HG03342 (cell line): ENCODE measurements around the gene RTN4R.
"Not testable (repeated sequence)": the region's sequence is repeated elsewhere in the genome, so short reads cannot be mapped to it uniquely, and the experiment has no call there.

Experiments used
- ATAC-seq: cut with Tn5 transposase; IDR thresholded peaks from one replicate; pipeline ENCODE4 v1.9.1; 2021; ENCODE audit warnings: mild to moderate bottlenecking, moderate library complexity; ENCODE audit not compliant: unreplicated experiment

RTN4R gene

DNA sequence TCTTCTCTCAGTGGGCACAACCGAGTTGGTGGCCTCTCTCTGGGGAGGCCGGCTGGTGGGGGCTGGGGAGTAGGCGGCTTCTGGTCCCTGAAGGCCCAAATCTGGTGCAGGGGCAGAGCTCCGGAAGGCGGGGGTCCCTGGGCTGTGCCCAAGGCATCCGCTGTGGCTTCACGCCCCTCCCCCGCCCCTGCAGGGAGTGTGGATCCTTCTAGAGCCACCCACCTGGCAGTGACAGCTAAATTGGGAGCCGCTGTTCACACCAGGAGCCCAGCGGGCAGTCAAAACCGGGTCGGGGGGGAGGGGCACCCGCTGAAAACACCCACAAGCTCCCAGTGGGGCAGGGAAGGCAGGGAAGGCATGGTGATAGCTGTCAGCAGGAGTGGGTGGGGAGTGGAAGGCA is 4.6 kb upstream of the RTN4R start:
- no peak for ATAC-seq

DNA sequence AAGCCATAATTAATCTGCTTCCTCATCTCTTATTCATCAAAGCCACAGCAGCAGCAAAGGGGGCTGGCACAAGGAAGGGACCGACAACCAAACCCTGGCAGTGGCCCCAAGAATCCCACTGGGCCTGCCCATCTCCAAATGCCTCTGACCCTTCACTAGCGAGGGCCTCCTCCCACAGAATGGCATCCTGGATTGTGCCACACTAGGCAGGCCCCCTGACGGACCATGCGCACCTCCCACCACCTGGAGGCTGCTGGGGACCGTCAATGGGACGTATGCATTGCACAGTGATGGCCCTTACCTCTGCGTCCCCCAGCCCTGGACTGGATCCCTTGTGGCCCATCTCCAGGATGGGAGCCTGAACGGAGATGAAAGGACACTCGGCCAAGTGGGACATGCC is 4.1 kb upstream of the RTN4R start:
- no peak for ATAC-seq

DNA sequence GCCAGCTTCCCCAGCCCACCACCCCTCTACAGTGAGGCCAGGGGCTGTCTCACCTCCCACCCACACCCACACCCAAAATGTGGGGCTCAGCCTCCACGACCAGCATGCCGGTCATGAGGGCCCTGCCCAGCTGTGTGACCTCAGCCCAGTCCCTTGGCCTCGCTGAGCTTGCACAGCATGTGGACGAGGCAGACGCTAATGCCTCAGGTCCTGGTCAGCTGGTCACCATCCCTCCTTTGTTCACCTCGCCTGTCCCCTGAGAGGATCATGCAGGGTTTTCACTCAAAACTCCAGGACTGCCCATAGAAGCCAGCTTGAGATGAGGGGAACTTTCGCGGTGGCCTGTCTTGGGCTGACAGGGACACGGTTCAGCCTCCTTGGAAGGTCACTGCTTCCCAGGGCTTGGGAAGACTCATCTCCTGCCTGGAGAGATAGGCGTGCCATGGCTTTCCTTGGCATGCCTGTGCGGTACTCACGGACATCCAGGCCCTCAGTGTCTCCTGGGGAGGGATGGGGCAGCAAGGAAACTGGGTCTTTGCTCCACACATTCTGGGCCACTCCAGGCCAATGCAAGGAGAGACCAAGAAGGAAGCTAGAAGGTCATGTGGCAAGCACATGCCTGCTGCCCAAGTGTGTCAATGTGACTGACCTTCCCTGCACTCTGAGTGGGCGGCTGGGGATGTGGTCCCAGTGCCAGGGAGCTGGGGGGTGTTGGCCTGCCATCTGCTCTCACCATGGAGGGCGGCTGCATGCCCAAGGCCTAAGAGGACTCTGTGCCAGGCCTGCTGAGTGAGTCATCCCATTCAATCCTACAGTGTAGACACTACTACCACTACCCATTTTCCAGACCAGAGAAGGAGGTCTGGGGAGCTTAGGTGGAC is 3.2 kb upstream of the RTN4R start:
- ATAC-seq: no peak

DNA sequence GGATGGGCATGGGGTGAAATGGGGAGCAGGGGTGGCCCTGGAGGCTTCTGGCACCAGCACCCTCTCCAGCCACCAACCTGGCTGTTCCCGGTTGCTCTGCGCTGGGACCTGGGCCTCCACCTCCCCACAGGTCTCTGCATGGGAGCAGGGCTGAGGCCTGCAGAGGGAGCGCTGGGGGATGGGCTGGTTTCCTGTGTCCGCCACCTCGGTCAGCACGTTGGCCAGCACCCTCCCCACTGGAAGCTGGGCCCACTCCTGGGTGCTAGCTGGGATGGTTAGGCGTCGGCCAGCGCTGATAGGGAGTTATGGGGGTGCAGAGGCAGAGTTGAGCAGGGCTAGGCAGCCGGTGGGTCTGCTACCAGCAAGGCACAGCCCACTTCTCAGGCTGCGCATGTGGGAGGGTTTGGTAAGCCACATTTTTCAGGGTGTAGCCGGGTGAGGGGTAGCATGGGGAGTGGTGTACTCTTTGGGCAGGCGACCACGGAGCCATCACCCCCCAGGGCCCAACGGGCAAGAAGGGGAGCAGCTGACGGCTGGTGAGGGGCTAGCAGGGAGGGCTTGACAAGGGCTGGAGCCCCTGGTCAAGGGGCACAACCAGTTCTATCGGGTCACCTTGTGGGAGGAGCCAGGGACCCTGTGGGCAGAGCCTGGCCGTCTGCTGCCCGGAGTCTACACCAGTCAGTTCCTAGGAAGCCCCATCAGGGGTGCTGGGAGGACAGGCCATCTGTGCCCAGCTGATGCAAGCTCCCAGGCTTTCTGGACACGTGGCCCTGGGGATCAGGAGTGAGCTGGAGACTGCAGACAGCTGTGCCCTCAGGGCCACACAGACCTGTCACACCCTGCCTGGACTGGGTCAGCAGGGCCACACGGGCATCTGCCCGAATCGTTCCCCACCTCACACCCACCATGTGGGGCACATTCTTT is 2.3 kb upstream of the RTN4R start:
- not testable (repeated sequence) for ATAC-seq

DNA sequence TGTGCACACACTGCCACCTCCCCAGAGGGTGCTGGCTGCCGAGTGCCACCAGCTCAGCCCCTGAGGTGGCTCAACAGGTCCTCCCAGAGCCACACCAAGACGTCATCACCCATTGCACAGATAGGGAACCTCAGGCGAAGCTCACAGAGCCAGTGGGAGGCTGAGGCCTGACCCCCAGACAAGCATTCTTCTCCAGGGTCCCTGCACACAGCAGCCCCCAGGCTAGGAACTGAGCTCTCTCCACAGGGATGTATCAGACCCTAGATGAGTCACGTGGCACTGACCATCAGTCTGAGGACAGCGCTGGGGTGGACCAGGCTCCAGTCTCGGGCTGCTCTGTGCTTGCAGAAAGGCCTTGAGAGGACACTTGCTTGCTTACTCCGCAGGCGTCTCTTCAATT is 1.6 kb upstream of the RTN4R start:
- not testable (repeated sequence) for ATAC-seq

DNA sequence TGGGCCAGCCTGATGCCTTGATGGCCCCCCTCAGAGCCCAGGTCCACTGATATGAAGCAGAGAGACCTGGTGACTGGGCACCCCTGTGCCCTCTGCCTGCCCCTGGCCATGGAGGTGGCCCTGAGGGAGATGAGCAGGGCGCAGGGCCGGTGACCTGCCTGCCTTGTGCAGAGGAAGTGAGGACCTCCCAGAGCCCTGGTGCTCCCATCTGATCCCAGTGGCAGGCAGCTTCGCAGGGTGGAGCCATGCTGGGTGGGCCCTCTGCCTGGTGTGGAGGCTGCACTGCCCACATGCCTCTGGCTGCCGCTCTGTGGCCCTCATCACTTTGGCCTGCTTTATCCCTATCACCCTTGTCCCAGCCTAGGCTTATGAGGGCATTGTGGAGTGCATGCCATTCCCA is 1.1 kb upstream of the RTN4R start:
- not testable (repeated sequence) for ATAC-seq

DNA sequence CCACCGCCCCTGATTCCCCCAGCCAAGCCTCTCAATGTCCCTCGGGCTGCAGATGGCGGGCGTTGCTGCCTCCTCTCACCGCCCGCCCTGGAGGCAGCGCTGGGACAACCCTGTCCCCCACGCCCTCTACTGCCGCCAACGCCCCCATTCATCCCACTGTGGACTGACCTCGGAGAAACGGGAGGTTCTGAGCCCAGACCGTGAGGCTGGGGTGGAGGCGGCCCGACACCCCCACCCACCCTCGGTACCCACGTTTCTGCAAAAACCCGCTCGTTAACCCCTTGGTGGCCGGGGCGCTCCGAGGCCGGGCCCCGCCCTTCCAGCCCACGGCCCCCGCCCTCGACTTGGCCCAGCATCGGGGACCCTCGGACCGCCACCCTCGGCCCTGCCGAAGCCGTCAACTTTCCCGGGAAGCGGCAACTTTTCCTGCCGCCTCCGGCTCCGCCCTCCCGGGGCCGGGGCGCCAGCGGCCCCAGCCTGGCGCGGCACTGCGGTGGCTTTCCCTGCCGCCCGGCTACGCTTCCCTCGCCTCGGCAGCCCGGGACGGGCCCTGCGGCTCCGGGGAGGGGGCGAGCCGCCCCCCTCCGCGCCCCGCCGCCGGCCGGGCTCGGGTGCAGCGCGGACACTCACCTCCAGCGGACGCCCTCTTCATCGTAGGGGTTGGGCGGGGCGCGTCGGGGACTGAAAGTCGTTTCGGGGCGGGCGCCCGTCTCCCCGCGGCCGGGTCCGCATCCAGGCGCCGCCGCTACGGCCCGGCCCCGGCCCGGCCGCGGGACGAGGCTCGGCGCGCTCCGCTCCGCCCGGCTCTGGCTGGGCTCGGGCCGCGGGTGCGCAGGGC is 458 bp downstream of the RTN4R start:
- peak; percentile 14 for ATAC-seq

DNA sequence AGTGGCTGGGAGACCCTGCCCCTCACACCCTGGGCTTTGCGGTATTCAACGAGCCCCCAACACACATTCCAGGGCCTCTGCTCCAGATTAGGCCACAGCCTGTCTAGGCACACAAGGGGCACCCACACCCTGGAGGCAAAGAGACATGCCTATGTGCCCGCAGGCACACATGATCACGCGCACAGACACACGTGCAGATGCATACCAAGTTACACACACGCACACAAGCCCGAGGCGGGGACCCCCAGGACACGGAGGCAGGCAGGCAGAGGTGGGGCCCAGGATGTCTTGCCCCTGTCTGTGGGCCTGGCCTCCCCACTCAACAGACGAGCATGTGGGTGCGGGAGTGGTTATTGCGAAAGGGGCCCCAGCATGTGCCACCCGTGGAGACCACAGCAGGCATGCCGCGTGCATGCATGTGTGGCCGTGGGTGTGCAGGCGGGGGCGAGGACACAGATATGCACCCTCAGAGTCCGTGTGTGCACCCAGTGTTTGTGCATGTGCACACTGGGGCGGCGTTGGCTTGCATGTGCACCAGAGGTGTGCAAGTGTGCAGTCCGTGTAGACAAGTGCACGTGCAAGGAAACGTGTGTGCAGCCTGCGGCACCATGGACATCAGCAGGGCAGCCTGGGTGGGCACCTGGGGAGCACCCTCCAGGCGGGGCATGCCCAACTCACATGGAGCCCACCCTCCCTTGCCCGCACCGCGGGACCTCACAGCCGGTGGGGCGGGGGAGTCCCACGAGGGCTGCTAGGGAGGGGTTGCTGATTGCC is 1.3 kb downstream of the RTN4R start:
- ATAC-seq: not testable (repeated sequence)

DNA sequence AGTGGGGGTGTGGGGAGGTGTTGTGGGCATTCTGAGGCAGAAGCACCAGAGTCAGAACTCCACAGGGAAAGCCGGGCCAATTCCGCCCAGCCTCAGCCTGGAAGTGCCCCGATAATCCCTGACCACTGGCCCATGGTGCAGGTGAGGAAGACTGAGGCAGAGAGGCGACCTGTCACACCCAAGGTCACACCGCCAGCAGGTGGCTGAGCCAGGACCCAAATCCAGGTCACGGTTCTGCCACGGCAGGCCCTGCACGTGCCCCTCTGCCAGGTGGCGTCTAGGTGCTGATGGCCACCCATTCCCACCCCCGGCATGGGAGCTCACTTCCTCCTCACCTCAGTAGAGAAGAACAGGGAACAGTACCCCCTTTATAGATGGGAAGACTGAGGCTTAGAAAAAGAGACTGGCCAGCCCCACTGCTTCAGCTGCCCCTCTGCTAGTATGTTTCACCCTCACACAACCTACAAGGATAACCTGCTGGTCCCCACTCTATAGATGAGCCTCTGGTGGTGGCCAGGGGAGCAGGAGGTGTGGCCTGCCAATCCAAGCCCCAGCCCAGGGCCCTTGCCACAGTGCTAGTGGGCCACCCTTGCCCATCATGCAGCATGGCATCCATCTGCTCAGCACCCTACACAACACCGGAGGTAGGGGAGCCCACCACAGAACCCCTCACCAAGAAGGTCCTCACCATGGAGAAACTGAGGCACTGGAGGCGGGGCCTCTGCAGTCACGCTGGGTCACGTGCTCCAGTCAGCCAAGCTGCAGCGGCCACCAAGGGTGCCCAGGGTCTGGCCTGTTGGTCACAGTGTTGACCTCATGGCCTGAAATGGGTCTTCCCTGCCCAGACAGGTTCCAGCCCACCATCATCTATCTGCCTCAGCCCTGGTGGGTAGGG is 2.1 kb downstream of the RTN4R start:
- ATAC-seq: not testable (repeated sequence)

DNA sequence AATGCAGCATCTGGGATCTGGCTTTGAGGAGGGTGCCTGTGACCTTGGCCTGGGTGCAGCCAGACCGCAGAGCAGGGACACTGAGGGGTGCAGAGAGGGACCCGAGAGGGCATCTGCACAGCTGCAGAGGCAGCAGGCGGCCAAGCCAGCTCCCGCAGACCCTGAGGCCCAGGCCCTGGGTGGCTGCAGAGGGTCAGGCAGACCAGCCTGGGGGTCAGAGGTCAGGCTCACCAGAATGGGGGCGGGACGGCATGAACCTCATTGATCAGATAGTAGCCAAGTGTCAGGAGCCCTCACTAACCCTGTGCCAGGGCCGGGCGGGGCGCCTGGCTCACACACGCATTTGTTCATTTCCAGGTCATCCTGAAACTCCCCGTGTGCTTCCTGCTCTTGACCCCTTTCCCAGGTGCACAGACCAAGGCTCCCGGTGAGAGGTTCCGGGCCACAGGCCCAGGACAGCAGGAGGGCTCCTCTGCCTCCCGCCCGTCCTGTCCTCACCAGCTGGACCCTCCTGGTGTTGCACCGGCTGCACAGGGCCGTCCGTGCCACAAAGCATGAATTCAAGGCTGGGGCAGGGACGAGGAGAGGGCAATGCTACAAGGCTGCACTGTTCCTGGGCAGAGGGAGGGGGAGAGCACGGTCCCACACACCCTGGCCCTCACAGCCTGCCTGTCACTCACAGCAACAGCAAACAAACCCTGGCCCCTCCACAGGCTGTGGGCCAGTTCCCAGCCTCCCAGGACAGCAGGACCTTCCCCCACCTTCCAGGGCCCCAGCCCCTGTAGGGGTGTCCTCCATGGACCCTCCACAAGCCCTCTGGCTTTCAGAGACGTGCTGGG is 3.3 kb downstream of the RTN4R start:
- no peak for ATAC-seq

DNA sequence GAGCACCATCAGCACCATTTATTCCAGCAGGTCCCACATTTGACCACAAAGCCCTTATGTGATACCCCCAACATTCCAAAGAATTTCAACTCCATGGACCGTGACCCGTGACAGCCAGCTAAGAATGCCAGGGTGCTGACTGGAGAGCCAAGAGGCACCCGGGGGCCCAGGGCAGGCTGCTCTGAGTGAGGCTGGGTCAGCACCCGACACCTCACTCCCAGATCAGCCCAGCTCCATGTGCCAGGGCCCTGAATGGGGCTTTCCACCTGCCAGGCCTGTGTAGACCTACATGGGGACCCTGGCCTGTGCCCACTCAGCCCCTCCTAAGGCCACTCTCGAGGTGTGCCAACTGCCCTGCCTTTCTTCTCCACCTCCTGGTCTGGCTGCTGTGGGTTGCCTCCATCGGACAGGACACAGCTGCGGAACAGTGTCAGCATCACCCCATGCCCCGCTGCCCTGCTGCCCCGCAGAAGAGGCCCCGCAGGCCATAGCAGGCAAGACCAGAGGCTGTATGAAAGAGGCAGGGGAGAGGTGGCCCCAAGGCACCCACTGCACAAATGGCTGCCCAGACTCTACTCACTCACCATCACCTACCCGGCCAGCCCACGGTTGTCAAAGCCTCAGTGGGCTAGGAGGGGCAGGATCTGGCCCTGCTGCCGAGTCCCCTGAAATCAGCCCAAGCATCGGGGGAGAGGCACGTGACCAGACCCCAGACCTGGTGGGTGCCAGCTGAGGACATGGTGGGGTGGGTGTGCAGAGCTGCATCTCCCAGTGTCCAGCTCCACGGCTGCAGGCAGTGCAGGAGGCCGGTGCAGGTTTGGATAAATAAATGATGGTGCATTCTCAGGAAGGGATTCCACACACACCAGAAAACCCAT is 4.5 kb downstream of the RTN4R start:
- ATAC-seq: not testable (repeated sequence)

DNA sequence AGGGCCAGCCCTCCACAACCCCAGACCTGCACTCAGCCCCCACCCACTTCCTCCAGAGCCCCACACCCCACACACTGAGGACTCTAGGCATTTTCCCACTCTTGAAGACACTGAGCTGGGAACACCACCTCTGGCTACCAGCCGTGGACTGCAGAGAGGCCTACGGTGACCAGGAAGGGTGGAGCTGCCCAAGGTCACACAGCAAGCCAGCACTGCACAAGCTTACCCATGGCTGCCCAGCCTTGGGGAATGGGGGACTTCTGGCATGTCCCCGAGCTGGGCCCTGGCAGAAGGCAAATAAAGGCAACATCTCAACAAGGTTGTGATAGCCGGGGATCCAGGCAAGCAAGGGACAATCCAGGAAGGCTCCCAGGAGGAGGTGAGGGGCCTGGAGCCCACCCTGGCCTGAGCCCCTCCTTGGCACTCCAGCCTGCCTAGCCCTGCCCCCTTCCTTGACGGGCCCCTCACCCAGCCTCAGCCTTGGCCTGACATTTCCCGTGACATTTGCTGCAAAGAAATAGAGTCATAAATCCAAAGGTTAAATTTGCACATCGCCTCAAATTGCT is 5.5 kb downstream of the RTN4R start:
- ATAC-seq: no peak

DNA sequence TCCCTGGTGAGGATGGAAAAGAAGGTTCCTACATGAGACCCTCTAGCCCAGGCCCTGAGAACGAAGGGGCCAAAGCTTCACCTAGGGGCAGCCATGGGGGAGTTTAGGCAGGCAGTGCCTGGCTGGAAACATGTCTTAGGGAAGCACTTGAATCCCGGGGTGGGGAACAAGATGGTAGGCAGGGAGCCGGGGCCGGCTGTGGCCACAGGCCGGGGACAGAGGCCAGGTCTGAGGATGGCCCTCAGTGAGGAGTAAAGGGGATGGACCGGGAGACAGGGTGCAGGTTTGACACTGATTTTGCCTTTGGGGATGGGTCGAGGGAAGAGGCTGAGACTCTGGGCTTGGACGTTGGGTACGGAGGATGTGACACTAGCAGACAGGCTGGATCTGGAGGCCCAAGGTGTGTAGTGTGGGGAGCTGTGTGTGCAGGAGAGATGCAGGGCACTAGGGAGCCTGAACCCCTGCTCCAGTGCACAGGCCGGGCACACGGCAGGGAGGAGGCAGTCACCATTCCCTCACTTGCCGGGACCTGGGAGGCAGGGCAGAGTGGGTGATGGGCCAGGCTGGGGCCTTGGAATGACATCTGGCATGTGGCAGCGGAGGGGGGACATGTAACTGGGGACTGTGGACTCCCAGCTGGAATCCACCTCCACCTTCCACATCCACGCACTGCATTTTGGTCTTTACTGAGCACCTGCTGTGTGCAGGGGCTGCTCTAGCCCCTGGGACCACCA is 6.1 kb downstream of the RTN4R start:
- ATAC-seq: no peak

DNA sequence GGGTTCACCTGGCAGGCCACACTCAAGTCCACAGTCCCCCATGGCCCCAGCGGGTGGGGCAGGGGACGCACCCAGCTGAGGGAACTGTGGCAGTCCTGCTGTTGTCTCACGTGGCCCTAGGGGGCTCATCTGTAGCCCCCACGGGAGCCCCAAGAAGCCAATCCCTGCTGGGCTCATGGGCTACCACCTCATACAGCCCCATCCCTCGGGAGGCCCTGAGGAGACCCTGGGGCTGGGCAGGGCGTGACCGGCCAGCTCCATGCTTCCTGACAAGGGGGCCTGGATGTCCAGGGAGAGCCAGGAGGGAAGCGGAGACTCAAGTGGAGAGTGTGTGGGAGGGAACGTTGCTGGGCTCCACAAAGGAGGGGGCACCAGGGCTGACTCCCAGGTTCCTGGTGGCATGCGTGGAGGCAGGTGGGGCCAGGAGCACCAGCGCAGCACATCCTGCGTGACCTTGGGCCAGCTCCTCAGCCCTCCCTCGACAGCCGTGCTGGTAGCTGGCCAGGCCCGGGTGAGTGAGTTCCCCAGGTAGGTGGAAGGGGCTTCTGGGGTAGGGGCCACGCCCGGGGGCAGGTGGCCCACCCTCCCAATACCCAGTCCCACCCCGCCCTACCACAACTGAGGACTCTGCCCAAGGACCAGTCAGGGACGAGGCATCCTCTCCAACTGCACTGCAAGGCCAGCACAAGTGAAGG is 7.9 kb downstream of the RTN4R start:
- ATAC-seq: no peak

DNA sequence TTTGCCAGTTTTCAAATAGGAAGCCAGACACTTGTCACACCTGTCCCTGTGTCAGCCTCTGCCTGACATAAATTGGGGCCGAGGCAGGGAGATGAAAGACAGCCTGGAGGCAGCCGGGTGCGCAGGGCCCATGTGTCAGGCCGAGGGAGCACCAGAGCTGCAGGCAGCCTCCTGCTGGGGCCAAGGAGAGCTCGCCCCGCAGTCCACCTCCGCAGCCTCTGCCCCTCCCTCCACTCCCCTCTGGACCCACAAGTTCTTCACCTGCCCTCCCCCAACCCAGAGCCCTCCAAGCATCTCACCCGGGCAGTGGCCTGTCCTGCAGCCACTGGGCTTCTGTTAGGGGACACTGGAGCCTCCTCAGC is 8.8 kb downstream of the RTN4R start:
- no peak for ATAC-seq
